PC-3 (cell line): Measurements from ENCODE around the gene PLEKHA1. TPM values are rescaled to one million over a fixed set of nuclear protein-coding genes. Genes with fewer than 3 reads are reported as not detected.

Experiments used
- ATAC-seq: fragments of 200-7000 bp; cut with Tn5 transposase; 2 replicates; pipeline ENCODE4 v1.9.1; 2020; ENCODE audit warnings: mild to moderate bottlenecking, moderate library complexity
- BruUV-seq: library from RNA; stranded (reverse); fragments of 400-500 nt; replicated peaks from 2 replicates; lab custom pipeline; 2021; lab: Mats Ljungman, UMichigan
- CTCF ChIA-PET: fragments of 300-600 bp; sonication (Branson Sonifier 250); formaldehyde crosslinking; loops from one replicate; lab custom pipeline; 2022; ENCODE audit warnings: antibody characterized with exemption; lab: Charles Lee
- POLR2A ChIA-PET: fragments of 300-600 bp; sonication (Branson Sonifier 250); formaldehyde crosslinking; loops from one replicate; lab custom pipeline; 2022; ENCODE audit warnings: antibody characterized with exemption; ENCODE audit not compliant: unreplicated experiment; lab: Charles Lee
- DNase-seq: peaks from one replicate; pipeline ENCODE4 v3.0.0-alpha.2; 2015
- H2AFZ ChIP-seq: fragments of 300-600 bp; sonication (generic); 2 replicates; pipeline ENCODE4 v1.6.0; 2016; ENCODE audit warnings: antibody characterized with exemption, low read length
- H3F3A ChIP-seq: fragments of 300-600 bp; sonication (generic); one replicate; pipeline ENCODE4 v1.6.0; 2017; ENCODE audit warnings: antibody characterized with exemption, low read length, control low read depth, mild to moderate bottlenecking; ENCODE audit not compliant: unreplicated experiment
- H3K27ac ChIP-seq: fragments of 300-600 bp; sonication (generic); 2 replicates; pipeline ENCODE4 v1.5.1; 2016; ENCODE audit warnings: mild to moderate bottlenecking, low read length
- H3K27me3 ChIP-seq: fragments of 300-600 bp; sonication (generic); 2 replicates; pipeline ENCODE4 v1.6.1; 2016; ENCODE audit warnings: low read length, mixed read lengths
- H3K36me3 ChIP-seq: fragments of 300-600 bp; sonication (generic); 2 replicates; pipeline ENCODE4 v1.6.1; 2016; ENCODE audit warnings: low read depth, mixed run types, low read length, mixed read lengths
- H3K4me1 ChIP-seq: fragments of 300-600 bp; sonication (generic); 2 replicates; pipeline ENCODE4 v1.5.1; 2016; ENCODE audit warnings: low read length; ENCODE audit not compliant: insufficient read depth
- H3K4me2 ChIP-seq: fragments of 300-600 bp; sonication (generic); 2 replicates; pipeline ENCODE4 v1.6.0; 2016; ENCODE audit warnings: low read length
- H3K4me3 ChIP-seq: fragments of 300-600 bp; sonication (generic); 2 replicates; pipeline ENCODE4 v1.5.1; 2016; ENCODE audit warnings: mild to moderate bottlenecking, low read length, mixed read lengths
- H3K79me2 ChIP-seq: fragments of 300-600 bp; sonication (generic); 2 replicates; pipeline ENCODE4 v1.6.1; 2017; ENCODE audit warnings: low read length, mixed read lengths
- H3K9ac ChIP-seq: fragments of 300-600 bp; sonication (generic); 2 replicates; pipeline ENCODE4 v1.6.0; 2016; ENCODE audit warnings: mild to moderate bottlenecking, low read length
- H3K9me2 ChIP-seq: fragments of 300-600 bp; sonication (generic); replicated peaks from 2 replicates; pipeline ENCODE4 v1.6.1; 2016; ENCODE audit warnings: mixed run types, low read length, mixed read lengths
- H3K9me3 ChIP-seq: fragments of 300-600 bp; sonication (generic); 2 replicates; pipeline ENCODE4 v1.6.1; 2016; ENCODE audit warnings: low read length, mixed read lengths
- H4K20me1 ChIP-seq: fragments of 300-600 bp; sonication (generic); 2 replicates; pipeline ENCODE4 v1.6.1; 2016; ENCODE audit warnings: low read length, mixed read lengths
- CTCF ChIP-seq: fragments of 300-600 bp; sonication (generic); conservative IDR thresholded peaks from 2 replicates; pipeline ENCODE4 v1.5.1; 2017; ENCODE audit warnings: antibody characterized with exemption, low read depth, mild to moderate bottlenecking, low read length
- EZH2 ChIP-seq: fragments of 300-600 bp; sonication (generic); IDR thresholded peaks from one replicate; pipeline ENCODE4 v1.6.1; 2017; ENCODE audit warnings: antibody characterized with exemption, mild to moderate bottlenecking, low read length; ENCODE audit not compliant: unreplicated experiment
- EZH2phosphoT487 ChIP-seq: fragments of 300-600 bp; sonication (generic); IDR thresholded peaks from 2 replicates; pipeline ENCODE4 v1.6.1; 2018; ENCODE audit warnings: mild to moderate bottlenecking, antibody characterized with exemption, low read length, borderline replicate concordance
- intact Hi-C: fragments of 100-400 bp; cut with micrococcal nuclease; formaldehyde crosslinking; loops from 2 replicates; pipeline ENCODE4 v1.9.0; 2023
- total RNA-seq: library from RNA; depleted of rRNA; stranded (reverse); fragments of >200 nt; gene quantifications from 2 replicates; pipeline ENCODE4 v1.2.3, GENCODE V29; 2014

PLEKHA1 gene
- total RNA-seq, 1 experiment from 2014 or later = 5.2 TPM

- Histone ChIP-seq H3K9me3 (no peaks in the 10 kb centered on the region), H3K9me2 (no peaks in the 10 kb centered on the region), H3K9ac (peak overlapping the region; percentile 43), H3K4me2 (peak overlapping the region; percentile 97), H3K79me2 (0 out of 2 replicates have a peak, but pooled peaks cover 3% of the 10 kb centered on the region), H4K20me1 (no peaks in the 10 kb centered on the region), H3K27ac (no peak overlapping the region), H3K27me3 (no peaks in the 10 kb centered on the region), H3F3A (no peaks in the 10 kb centered on the region), H2AFZ (peak overlapping the region; percentile 62), H3K36me3 (no peaks in the 10 kb centered on the region), H3K4me1 (peaks cover 4% of the 10 kb centered on the region; the same call in 1 of the 2 replicates), H3K4me3 (peak overlapping the region; percentile 86)
- TF ChIP-seq EZH2 (no peak), CTCF (no peak), EZH2phosphoT487 (no peak)
- ChIA-PET POLR2A (no interaction called here), CTCF (no interaction called here)
- ATAC-seq = peak; percentile 29
- BruUV-seq = TSS peak; percentile 52
- DNase-seq = peak; percentile 19
- intact Hi-C loops = no loop called here
Measured at GRCh38 chr10:122462533-122463465, 88.3 kb downstream of the PLEKHA1 start.

GRCh38 chr10:122463466-122464249, 89.2 kb downstream of the PLEKHA1 start:
- no TSS peak for BruUV-seq
- Histone ChIP-seq H3F3A (no peaks in the 10 kb centered on the region), H3K36me3 (no peaks in the 10 kb centered on the region), H3K79me2 (0 out of 2 replicates have a peak, but pooled peaks cover 3% of the 10 kb centered on the region), H3K4me3 (peak overlapping the region; percentile 86), H3K4me1 (peaks cover 12% of the 10 kb centered on the region), H2AFZ (no peak overlapping the region), H3K27ac (no peak overlapping the region), H3K27me3 (no peaks in the 10 kb centered on the region), H3K9me3 (no peaks in the 10 kb centered on the region), H3K4me2 (peak overlapping the region; percentile 97), H3K9ac (no peak overlapping the region), H3K9me2 (no peaks in the 10 kb centered on the region), H4K20me1 (no peaks in the 10 kb centered on the region)
- no peak for ATAC-seq
- ChIA-PET CTCF (no interaction called here), POLR2A (no interaction called here)
- no peak for DNase-seq
- TF ChIP-seq EZH2 (no peak), EZH2phosphoT487 (no peak), CTCF (no peak)
- intact Hi-C loops = no loop called here

GRCh38 chr10:122464250-122464510, 89.7 kb downstream of the PLEKHA1 start:
- no peak for DNase-seq
- Histone ChIP-seq H3K36me3 (no peaks in the 10 kb centered on the region), H2AFZ (no peak overlapping the region), H4K20me1 (no peaks in the 10 kb centered on the region), H3K4me2 (no peak overlapping the region), H3K4me3 (no peak overlapping the region), H3K9me3 (no peaks in the 10 kb centered on the region), H3K9ac (no peak overlapping the region), H3K27ac (no peak overlapping the region), H3K27me3 (no peaks in the 10 kb centered on the region), H3K9me2 (no peaks in the 10 kb centered on the region), H3F3A (no peaks in the 10 kb centered on the region), H3K4me1 (peaks cover 15% of the 10 kb centered on the region), H3K79me2 (0 out of 2 replicates have a peak, but pooled peaks cover 3% of the 10 kb centered on the region)
- TF ChIP-seq CTCF (no peak), EZH2 (no peak), EZH2phosphoT487 (no peak)
- ATAC-seq = no peak
- intact Hi-C loops = no loop called here
- ChIA-PET POLR2A (no interaction called here), CTCF (no interaction called here)
- no TSS peak for BruUV-seq
